ENCODE results near the gene EZH1. TPM values are rescaled to one million over a fixed set of nuclear protein-coding genes. Genes with fewer than 3 reads are reported as not detected.

Gene EZH1
- total RNA-seq, result 10 to 100 TPM; 52.6 to 54.0 TPM

- H3K27me3 Mint-ChIP-seq, result peaks cover 36% of the 10 kb centered on the region
- DNase-seq, result peak; percentile 91
- H3K36me3 Mint-ChIP-seq (ENCODE audit: low read depth), result peaks cover 9% of the 10 kb centered on the region
- peak within 1 kb of the TSS; percentile 90 for H3K27ac Mint-ChIP-seq
- H3K4me1 Mint-ChIP-seq, result peaks cover 21% of the 10 kb centered on the region
- ChIA-PET POLR2A (no interaction called here), CTCF (no interaction called here)
- no peaks in the 10 kb centered on the region for H3K9me3 Mint-ChIP-seq
- H3K4me3 Mint-ChIP-seq, result peak within 1 kb of the TSS; percentile 92
These were observed at the start of gene EZH1 for GRCh38 chr17:42744806-42745617. TSS of gene EZH1 (minus strand) at chr17:42745040. CDS start at chr17:42728941, 16,099 bp downstream.

- ChIA-PET CTCF (interaction anchor here (0.6 kb wide), 1 partner anchor 670 kb away, joined by 3 read pairs; no protein-coding TSS in a partner anchor), POLR2A (no interaction called here)
- no peak for DNase-seq
These were observed 47.7 kb upstream of the EZH1 start for GRCh38 chr17:42792545-42792944.

GRCh38 chr17:42791948-42792347 lies 47.1 kb upstream of the EZH1 start:
- Mint-ChIP-seq H3K4me1 (peaks cover 2% of the 10 kb centered on the region), H3K27me3 (peaks cover 25% of the 10 kb centered on the region), H3K9me3 (no peaks in the 10 kb centered on the region), H3K36me3 (ENCODE audit: low read depth) (peaks cover 2% of the 10 kb centered on the region), H3K27ac (no peak overlapping the region), H3K4me3 (no peak overlapping the region)
- ChIA-PET CTCF (interaction anchor here (0.6 kb wide), 1 partner anchor 671 kb away, joined by 3 read pairs; no protein-coding TSS in a partner anchor), POLR2A (no interaction called here)
- no peak for DNase-seq

More at GRCh38 chr17:42792545-42792944, 47.7 kb upstream of the EZH1 start:
- H3K27me3 Mint-ChIP-seq, result peaks cover 21% of the 10 kb centered on the region
- peaks cover 2% of the 10 kb centered on the region for H3K36me3 Mint-ChIP-seq (ENCODE audit: low read depth)
- H3K4me1 Mint-ChIP-seq, result peaks cover 6% of the 10 kb centered on the region
- H3K27ac Mint-ChIP-seq, result no peak overlapping the region
- H3K4me3 Mint-ChIP-seq, result no peak overlapping the region
- H3K9me3 Mint-ChIP-seq, result no peaks in the 10 kb centered on the region

GRCh38 chr17:42787266-42787665 lies 42.4 kb upstream of the EZH1 start:
- Mint-ChIP-seq H3K27me3 (peaks cover 70% of the 10 kb centered on the region), H3K27ac (no peak overlapping the region), H3K4me1 (peaks cover 11% of the 10 kb centered on the region), H3K9me3 (no peaks in the 10 kb centered on the region), H3K4me3 (no peak overlapping the region), H3K36me3 (ENCODE audit: low read depth) (no peaks in the 10 kb centered on the region)
- POLR2A ChIA-PET, result no interaction called here
- CTCF ChIA-PET, result interaction anchor here (0.6 to 1.0 kb wide), 3 partner anchors 24 to 136 kb away, joined by 3 to 5 read pairs (median 3); no protein-coding TSS in a partner anchor
- DNase-seq, result no peak

- DNase-seq, result no peak
- CTCF ChIA-PET, result interaction anchor here (1.1 to 1.3 kb wide), 2 partner anchors 21 to 39 kb away, joined by 3 read pairs; partner anchors contain the start of gene BECN1
- H3K4me1 Mint-ChIP-seq, result peaks cover 11% of the 10 kb centered on the region
- no peak overlapping the region for H3K4me3 Mint-ChIP-seq
- no peak overlapping the region for H3K27ac Mint-ChIP-seq
- H3K27me3 Mint-ChIP-seq, result peaks cover 74% of the 10 kb centered on the region
- peaks cover 2% of the 10 kb centered on the region for H3K36me3 Mint-ChIP-seq (ENCODE audit: low read depth)
- POLR2A ChIA-PET, result no interaction called here
- no peaks in the 10 kb centered on the region for H3K9me3 Mint-ChIP-seq
These were observed 40.2 kb upstream of the EZH1 start for GRCh38 chr17:42784811-42785592.

DNA sequence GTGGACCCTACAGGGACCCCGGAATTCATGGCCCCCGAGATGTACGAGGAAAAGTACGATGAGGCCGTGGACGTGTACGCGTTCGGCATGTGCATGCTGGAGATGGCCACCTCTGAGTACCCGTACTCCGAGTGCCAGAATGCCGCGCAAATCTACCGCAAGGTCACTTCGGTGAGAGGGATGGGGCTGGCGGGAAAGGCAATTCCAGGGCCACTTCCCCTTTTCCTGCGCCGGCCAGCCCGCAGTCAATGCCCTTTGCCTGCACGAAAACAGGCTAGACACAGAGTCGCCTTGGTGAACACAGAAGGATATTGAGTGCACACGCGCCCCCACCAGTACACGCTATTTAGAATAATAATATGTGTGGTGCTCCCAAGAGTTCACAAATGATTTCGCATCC lies 39.6 kb upstream of the EZH1 start:
- H3K27me3 Mint-ChIP-seq, result peaks cover 78% of the 10 kb centered on the region
- no peak overlapping the region for H3K4me3 Mint-ChIP-seq
- ChIA-PET CTCF (interaction anchor here (1.1 kb wide), 1 partner anchor 21 kb away, joined by 3 read pairs; no protein-coding TSS in a partner anchor), POLR2A (no interaction called here)
- no peaks in the 10 kb centered on the region for H3K9me3 Mint-ChIP-seq
- H3K4me1 Mint-ChIP-seq, result peaks cover 16% of the 10 kb centered on the region
- H3K27ac Mint-ChIP-seq, result no peak overlapping the region
- DNase-seq, result no peak
- peaks cover 7% of the 10 kb centered on the region for H3K36me3 Mint-ChIP-seq (ENCODE audit: low read depth)

DNA sequence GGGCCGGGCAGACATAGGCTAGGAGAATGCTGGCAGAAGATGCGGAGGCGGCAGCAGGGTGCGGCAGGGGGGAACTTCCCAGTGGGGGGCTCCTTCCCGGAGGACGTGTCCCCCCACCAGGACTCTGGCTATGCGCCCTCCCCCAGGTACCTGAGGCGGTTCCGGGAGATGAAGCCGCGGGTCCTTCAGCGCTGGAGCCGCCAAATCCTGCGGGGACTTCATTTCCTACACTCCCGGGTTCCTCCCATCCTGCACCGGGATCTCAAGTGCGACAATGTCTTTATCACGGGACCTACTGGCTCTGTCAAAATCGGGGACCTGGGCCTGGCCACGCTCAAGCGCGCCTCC lies 38.9 kb upstream of the EZH1 start:
- H3K27me3 Mint-ChIP-seq, result peaks cover 76% of the 10 kb centered on the region
- peaks cover 10% of the 10 kb centered on the region for H3K36me3 Mint-ChIP-seq (ENCODE audit: low read depth)
- ChIA-PET POLR2A (no interaction called here), CTCF (interaction anchor here (1.7 kb wide), 1 partner anchor 11 kb away, joined by 7 read pairs; the partner anchor contains the start of gene VPS25)
- H3K4me1 Mint-ChIP-seq, result peaks cover 18% of the 10 kb centered on the region
- no peak overlapping the region for H3K4me3 Mint-ChIP-seq
- no peak for DNase-seq
- no peak overlapping the region for H3K27ac Mint-ChIP-seq
- no peaks in the 10 kb centered on the region for H3K9me3 Mint-ChIP-seq

- no peak for DNase-seq
- H3K27me3 Mint-ChIP-seq, result peaks cover 72% of the 10 kb centered on the region
- H3K4me3 Mint-ChIP-seq, result no peak overlapping the region
- H3K27ac Mint-ChIP-seq, result no peak overlapping the region
- H3K36me3 Mint-ChIP-seq (ENCODE audit: low read depth), result peaks cover 14% of the 10 kb centered on the region
- ChIA-PET CTCF (interaction anchor here (0.7 to 1.7 kb wide), 2 partner anchors 10 to 205 kb away, joined by 3 to 7 read pairs; partner anchors contain the start of gene VPS25), POLR2A (no interaction called here)
- H3K9me3 Mint-ChIP-seq, result no peaks in the 10 kb centered on the region
- peaks cover 18% of the 10 kb centered on the region for H3K4me1 Mint-ChIP-seq
These were observed 38.4 kb upstream of the EZH1 start for GRCh38 chr17:42783062-42783790.

GRCh38 chr17:42782166-42783061 lies 37.6 kb upstream of the EZH1 start:
- POLR2A ChIA-PET, result no interaction called here
- CTCF ChIA-PET, result interaction anchor here (0.7 to 1.7 kb wide), 2 partner anchors 10 to 204 kb away, joined by 3 to 7 read pairs; partner anchors contain the start of gene VPS25
- Mint-ChIP-seq H3K4me3 (no peak overlapping the region), H3K36me3 (ENCODE audit: low read depth) (peaks cover 21% of the 10 kb centered on the region), H3K9me3 (no peaks in the 10 kb centered on the region), H3K27me3 (peaks cover 65% of the 10 kb centered on the region), H3K4me1 (peaks cover 20% of the 10 kb centered on the region), H3K27ac (no peak overlapping the region)
- DNase-seq, result no peak

GRCh38 chr17:42781639-42782165 lies 36.9 kb upstream of the EZH1 start:
- Mint-ChIP-seq H3K27ac (no peak overlapping the region), H3K4me1 (peaks cover 20% of the 10 kb centered on the region), H3K9me3 (no peaks in the 10 kb centered on the region), H3K36me3 (ENCODE audit: low read depth) (peaks cover 24% of the 10 kb centered on the region), H3K27me3 (peaks cover 60% of the 10 kb centered on the region), H3K4me3 (no peak overlapping the region)
- ChIA-PET CTCF (no interaction called here), POLR2A (no interaction called here)
- DNase-seq, result no peak

GRCh38 chr17:42780851-42781638 lies 36.2 kb upstream of the EZH1 start:
- no peak overlapping the region for H3K4me3 Mint-ChIP-seq
- CTCF ChIA-PET, result interaction anchor here (1.0 kb wide), 1 partner anchor 17 kb away, joined by 3 read pairs; no protein-coding TSS in a partner anchor

More at GRCh38 chr17:42780851-42781638, 36.2 kb upstream of the EZH1 start:
- peaks cover 20% of the 10 kb centered on the region for H3K4me1 Mint-ChIP-seq
- H3K36me3 Mint-ChIP-seq (ENCODE audit: low read depth), result peaks cover 27% of the 10 kb centered on the region
- no peak overlapping the region for H3K27ac Mint-ChIP-seq
- H3K27me3 Mint-ChIP-seq, result peaks cover 55% of the 10 kb centered on the region
- DNase-seq, result no peak
- POLR2A ChIA-PET, result no interaction called here
- no peaks in the 10 kb centered on the region for H3K9me3 Mint-ChIP-seq

Measured in activated CD4-positive, alpha-beta T cell treated with anti-CD3 and anti-CD28 coated beads, Interleukin-2, amount 10 ng/mL, durations not matched to agents 7 days and 5 days (primary cell).